IMR-90 (cell line): ENCODE data around the gene FAM162A. TPM values are rescaled to one million over a fixed set of nuclear protein-coding genes. Genes with fewer than 3 reads are reported as not detected.

Experiments
- USF2 ChIP-seq: fragments of 150-350 bp; IDR thresholded peaks from 2 replicates; pipeline ENCODE4 v1.6.1; 2017; ENCODE audit warnings: mild to moderate bottlenecking, antibody characterized with exemption, low read length, low read depth
- polyA plus RNA-seq, 3 experiments: library from polyadenylated mRNA; depleted of rRNA; stranded (reverse); fragments of >200 nt; gene quantifications; 2 replicates each; pipeline ENCODE4 v1.2.3, GENCODE V29; 2012; ENCODE audit warnings: low replicate concordance in 1 of 3
- total RNA-seq: library from RNA; depleted of rRNA; stranded (reverse); fragments of >200 nt; gene quantifications from 2 replicates; pipeline ENCODE4 v1.2.3, GENCODE V29; 2012

The FAM162A gene
- total and polyA plus RNA-seq, 2 of the 4 experiments (the other 2 are of a cell fraction), result 33.9 to 66.8 TPM

GRCh38 chr3:122391681-122392446 lies 7.9 kb downstream of the FAM162A start (continued):
- TF ChIP-seq USF2, result no peak
